Astrocyte of the cerebellum (primary cell): Measurements from ENCODE around the gene SPTBN1.

ENCODE experiments used
- DNase-seq: peaks from one replicate; pipeline ENCODE4 v3.0.0-alpha.2; 2011; ENCODE audit warnings: low read depth
- H3K4me3 ChIP-seq: 2 replicates; pipeline ENCODE4 v1.5.1; 2011; ENCODE audit warnings: mild to moderate bottlenecking, low read depth, low read length, moderate library complexity
- in situ Hi-C: cut with HindIII; loops from 2 replicates; pipeline ENCODE4 v1.10.0; 2017; ENCODE audit warnings: low sequenced_read_pairs
- TF ChIP-seq, protein P1 (sequence below): IDR thresholded peaks from 2 replicates; pipeline ENCODE4 v1.5.1; 2012; ENCODE audit warnings: low read length, low read depth, moderate library complexity, mild to moderate bottlenecking; ENCODE audit errors: missing control alignments

Gene SPTBN1

DNA sequence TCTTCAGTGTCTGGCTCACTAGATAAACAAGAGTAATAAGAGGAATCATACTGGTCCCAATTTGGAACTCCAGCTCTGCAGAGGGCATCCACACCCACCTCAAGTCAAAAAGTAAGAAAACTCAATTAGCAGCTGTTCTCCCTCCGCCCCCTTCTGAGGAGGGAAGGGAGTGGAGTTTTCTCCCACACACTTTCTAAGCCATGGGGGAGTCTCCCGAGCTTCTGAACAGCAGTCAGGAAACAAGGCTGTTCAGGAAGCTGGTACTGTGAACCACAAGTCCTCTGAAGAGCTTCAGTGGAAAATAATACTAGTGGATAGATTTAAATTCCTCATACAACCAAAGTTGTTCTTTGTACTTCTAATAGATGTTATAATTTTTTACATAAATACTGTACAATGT, 32.9 kb upstream of the SPTBN1 start:
- H3K4me3 ChIP-seq, result no peak overlapping the region
- TF ChIP-seq, protein P1, sequence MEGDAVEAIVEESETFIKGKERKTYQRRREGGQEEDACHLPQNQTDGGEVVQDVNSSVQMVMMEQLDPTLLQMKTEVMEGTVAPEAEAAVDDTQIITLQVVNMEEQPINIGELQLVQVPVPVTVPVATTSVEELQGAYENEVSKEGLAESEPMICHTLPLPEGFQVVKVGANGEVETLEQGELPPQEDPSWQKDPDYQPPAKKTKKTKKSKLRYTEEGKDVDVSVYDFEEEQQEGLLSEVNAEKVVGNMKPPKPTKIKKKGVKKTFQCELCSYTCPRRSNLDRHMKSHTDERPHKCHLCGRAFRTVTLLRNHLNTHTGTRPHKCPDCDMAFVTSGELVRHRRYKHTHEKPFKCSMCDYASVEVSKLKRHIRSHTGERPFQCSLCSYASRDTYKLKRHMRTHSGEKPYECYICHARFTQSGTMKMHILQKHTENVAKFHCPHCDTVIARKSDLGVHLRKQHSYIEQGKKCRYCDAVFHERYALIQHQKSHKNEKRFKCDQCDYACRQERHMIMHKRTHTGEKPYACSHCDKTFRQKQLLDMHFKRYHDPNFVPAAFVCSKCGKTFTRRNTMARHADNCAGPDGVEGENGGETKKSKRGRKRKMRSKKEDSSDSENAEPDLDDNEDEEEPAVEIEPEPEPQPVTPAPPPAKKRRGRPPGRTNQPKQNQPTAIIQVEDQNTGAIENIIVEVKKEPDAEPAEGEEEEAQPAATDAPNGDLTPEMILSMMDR, result no peak
- DNase-seq, result no peak
- in situ Hi-C loops, result no loop called here

DNA sequence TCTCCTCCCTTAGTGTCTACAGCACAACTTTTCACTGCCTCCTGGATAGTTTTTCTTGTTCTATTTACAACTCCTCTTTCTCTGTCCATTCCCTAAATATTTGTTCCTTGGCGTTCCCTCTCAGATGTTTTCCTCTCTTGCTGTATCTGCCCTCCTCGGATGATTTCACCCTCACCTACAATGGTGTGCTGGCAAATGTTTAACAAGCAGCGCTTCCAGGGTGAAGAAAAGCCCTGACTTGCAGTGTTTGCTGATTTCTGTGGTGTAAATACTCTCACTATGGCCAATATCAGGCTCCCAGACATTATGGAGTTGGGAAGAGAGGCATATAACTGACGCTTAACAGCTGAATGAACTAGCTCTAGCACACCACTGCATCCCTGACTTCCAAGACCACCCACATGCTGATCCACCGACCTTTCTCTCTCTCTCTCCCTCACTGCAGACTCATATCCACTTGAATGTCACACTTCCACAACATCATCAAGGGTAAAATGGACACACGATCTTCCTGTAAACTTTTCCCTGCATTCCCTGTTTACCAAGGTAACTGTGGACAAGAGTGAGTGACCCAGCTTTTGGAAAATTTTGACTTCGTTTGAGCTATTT, 31.5 kb upstream of the SPTBN1 start:
- in situ Hi-C loops, result no loop called here
- DNase-seq, result no peak
- TF ChIP-seq, protein P1, result no peak
- H3K4me3 ChIP-seq, result no peak overlapping the region

DNA sequence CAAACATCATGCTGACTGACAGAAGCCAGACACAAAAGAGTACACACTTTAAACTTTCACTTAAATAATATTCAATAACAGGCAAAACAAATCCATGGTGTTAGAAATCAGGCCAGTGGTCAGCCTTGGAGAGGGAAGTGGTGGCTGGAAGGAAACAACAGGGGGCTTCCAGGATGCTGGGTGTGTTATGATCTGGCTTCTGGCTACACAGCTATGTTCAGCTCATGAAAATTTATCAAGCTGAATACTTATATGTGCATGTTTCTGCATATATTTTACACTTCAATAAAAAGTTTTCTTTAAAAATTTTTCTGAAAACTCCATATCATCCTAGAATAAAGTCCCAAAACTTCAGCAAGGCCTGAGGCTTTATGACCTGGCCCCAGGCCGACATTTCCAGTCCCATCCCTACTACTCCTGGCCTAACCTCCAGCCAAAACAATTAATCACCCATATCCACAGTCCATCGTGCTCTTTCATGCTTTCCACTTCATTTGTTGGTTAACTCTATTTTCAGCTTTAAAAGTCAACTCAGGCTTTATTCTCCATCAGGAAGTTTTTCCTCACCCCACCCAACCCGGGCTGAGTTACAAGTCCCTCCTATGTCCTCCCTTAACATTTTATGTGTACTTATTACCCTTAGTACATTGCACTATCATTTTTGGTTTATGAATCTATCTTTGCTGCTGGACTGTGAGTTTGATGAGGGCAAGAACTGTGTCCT, 27.9 kb upstream of the SPTBN1 start:
- in situ Hi-C loops, result no loop called here
- DNase-seq, result no peak
- TF ChIP-seq, protein P1, result no peak
- H3K4me3 ChIP-seq, result no peak overlapping the region

GRCh38 chr2:54429054-54429453, 27.1 kb upstream of the SPTBN1 start:
- in situ Hi-C loops, result no loop called here
- no peak overlapping the region for H3K4me3 ChIP-seq
- no peak for DNase-seq
- TF ChIP-seq, protein P1, result no peak

DNA sequence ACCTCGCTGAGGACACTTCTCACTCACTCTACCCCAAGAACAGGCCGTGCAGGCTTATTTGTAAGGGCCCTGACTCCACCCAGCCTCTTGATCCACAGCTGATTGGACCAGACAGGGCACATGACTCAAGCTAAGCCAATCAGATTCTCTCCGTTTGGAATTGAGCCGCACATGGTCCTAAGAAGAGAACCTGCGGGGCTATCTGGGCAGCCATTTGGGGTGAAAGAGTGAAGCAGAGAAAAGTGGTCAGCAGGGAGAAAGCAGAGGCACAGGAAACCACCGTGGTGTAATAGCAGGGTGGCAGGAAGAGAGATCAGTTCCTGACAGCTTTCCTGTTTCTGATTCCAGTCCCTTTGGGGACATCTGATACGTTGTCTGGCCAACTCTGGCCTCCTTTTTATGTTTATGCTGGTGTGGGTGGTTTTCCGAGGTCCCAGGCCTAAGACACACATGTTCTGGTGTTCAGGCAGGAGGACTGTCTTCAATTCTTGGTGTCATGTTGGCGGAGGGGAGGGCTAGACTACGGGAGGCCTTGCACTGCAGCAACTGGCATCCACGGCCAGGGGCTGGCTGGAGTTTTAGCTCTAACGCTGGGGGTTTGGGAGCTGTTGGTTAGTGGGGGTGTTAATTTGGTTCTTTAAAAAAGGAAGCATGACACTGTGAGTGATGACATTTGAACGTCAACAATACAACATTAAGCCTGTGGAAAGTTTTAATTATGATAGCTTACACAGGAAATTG, 26.1 kb upstream of the SPTBN1 start:
- TF ChIP-seq, protein P1, result no peak
- H3K4me3 ChIP-seq, result no peak overlapping the region
- in situ Hi-C loops, result no loop called here
- no peak for DNase-seq

- in situ Hi-C loops, result no loop called here
- no peak overlapping the region for H3K4me3 ChIP-seq
- DNase-seq, result no peak
- TF ChIP-seq, protein P1, result no peak
These were observed 25.5 kb upstream of the SPTBN1 start for GRCh38 chr2:54430649-54431048.
